PC-3 (cell line): ENCODE data around the gene LIPC. TPM values are rescaled to one million over a fixed set of nuclear protein-coding genes. Genes with fewer than 3 reads are reported as not detected.

Experiments used
- ATAC-seq: fragments of 200-7000 bp; cut with Tn5 transposase; 2 replicates; pipeline ENCODE4 v1.9.1; 2020; ENCODE audit warnings: mild to moderate bottlenecking, moderate library complexity
- BruUV-seq: library from RNA; stranded (reverse); fragments of 400-500 nt; replicated peaks from 2 replicates; lab custom pipeline; 2021; lab: Mats Ljungman, UMichigan
- CTCF ChIA-PET: fragments of 300-600 bp; sonication (Branson Sonifier 250); formaldehyde crosslinking; loops from one replicate; lab custom pipeline; 2022; ENCODE audit warnings: antibody characterized with exemption; lab: Charles Lee
- POLR2A ChIA-PET: fragments of 300-600 bp; sonication (Branson Sonifier 250); formaldehyde crosslinking; loops from one replicate; lab custom pipeline; 2022; ENCODE audit warnings: antibody characterized with exemption; ENCODE audit not compliant: unreplicated experiment; lab: Charles Lee
- DNase-seq: peaks from one replicate; pipeline ENCODE4 v3.0.0-alpha.2; 2015
- H2AFZ ChIP-seq: fragments of 300-600 bp; sonication (generic); 2 replicates; pipeline ENCODE4 v1.6.0; 2016; ENCODE audit warnings: antibody characterized with exemption, low read length
- H3F3A ChIP-seq: fragments of 300-600 bp; sonication (generic); one replicate; pipeline ENCODE4 v1.6.0; 2017; ENCODE audit warnings: antibody characterized with exemption, low read length, control low read depth, mild to moderate bottlenecking; ENCODE audit not compliant: unreplicated experiment
- H3K27ac ChIP-seq: fragments of 300-600 bp; sonication (generic); 2 replicates; pipeline ENCODE4 v1.5.1; 2016; ENCODE audit warnings: mild to moderate bottlenecking, low read length
- H3K27me3 ChIP-seq: fragments of 300-600 bp; sonication (generic); 2 replicates; pipeline ENCODE4 v1.6.1; 2016; ENCODE audit warnings: low read length, mixed read lengths
- H3K36me3 ChIP-seq: fragments of 300-600 bp; sonication (generic); 2 replicates; pipeline ENCODE4 v1.6.1; 2016; ENCODE audit warnings: low read depth, mixed run types, low read length, mixed read lengths
- H3K4me1 ChIP-seq: fragments of 300-600 bp; sonication (generic); 2 replicates; pipeline ENCODE4 v1.5.1; 2016; ENCODE audit warnings: low read length; ENCODE audit not compliant: insufficient read depth
- H3K4me2 ChIP-seq: fragments of 300-600 bp; sonication (generic); 2 replicates; pipeline ENCODE4 v1.6.0; 2016; ENCODE audit warnings: low read length
- H3K4me3 ChIP-seq: fragments of 300-600 bp; sonication (generic); 2 replicates; pipeline ENCODE4 v1.5.1; 2016; ENCODE audit warnings: mild to moderate bottlenecking, low read length, mixed read lengths
- H3K79me2 ChIP-seq: fragments of 300-600 bp; sonication (generic); 2 replicates; pipeline ENCODE4 v1.6.1; 2017; ENCODE audit warnings: low read length, mixed read lengths
- H3K9ac ChIP-seq: fragments of 300-600 bp; sonication (generic); 2 replicates; pipeline ENCODE4 v1.6.0; 2016; ENCODE audit warnings: mild to moderate bottlenecking, low read length
- H3K9me2 ChIP-seq: fragments of 300-600 bp; sonication (generic); replicated peaks from 2 replicates; pipeline ENCODE4 v1.6.1; 2016; ENCODE audit warnings: mixed run types, low read length, mixed read lengths
- H3K9me3 ChIP-seq: fragments of 300-600 bp; sonication (generic); 2 replicates; pipeline ENCODE4 v1.6.1; 2016; ENCODE audit warnings: low read length, mixed read lengths
- H4K20me1 ChIP-seq: fragments of 300-600 bp; sonication (generic); 2 replicates; pipeline ENCODE4 v1.6.1; 2016; ENCODE audit warnings: low read length, mixed read lengths
- EZH2 ChIP-seq: fragments of 300-600 bp; sonication (generic); IDR thresholded peaks from one replicate; pipeline ENCODE4 v1.6.1; 2017; ENCODE audit warnings: antibody characterized with exemption, mild to moderate bottlenecking, low read length; ENCODE audit not compliant: unreplicated experiment
- EZH2phosphoT487 ChIP-seq: fragments of 300-600 bp; sonication (generic); IDR thresholded peaks from 2 replicates; pipeline ENCODE4 v1.6.1; 2018; ENCODE audit warnings: mild to moderate bottlenecking, antibody characterized with exemption, low read length, borderline replicate concordance
- intact Hi-C: fragments of 100-400 bp; cut with micrococcal nuclease; formaldehyde crosslinking; loops from 2 replicates; pipeline ENCODE4 v1.9.0; 2023
- total RNA-seq: library from RNA; depleted of rRNA; stranded (reverse); fragments of >200 nt; gene quantifications from 2 replicates; pipeline ENCODE4 v1.2.3, GENCODE V29; 2014
- TF ChIP-seq, protein P1 (sequence below): fragments of 300-600 bp; sonication (generic); conservative IDR thresholded peaks from 2 replicates; pipeline ENCODE4 v1.5.1; 2017; ENCODE audit warnings: antibody characterized with exemption, low read depth, mild to moderate bottlenecking, low read length

LIPC gene
- total RNA-seq, 1 experiment from 2014 or later, result not detected

DNA sequence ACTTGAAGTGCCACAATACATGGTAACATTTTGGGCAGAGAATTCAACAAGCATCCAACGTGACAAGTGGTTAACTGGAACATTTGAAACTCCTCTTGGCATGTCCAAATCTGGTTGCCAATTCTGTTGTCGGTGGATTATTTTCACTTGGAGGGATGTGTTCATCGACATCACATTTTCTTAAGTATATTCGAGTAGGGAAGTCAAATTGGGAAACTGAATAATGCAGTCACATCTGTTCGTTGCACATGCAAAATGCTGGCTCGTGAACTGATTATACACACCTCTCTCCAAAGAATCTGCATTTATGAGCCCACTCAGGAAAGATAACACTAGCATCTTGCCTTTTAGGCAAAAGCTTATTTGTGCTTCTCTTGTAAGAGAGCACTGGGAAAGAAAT, 139.7 kb downstream of the LIPC start:
- DNase-seq, result no peak
- Histone ChIP-seq H3K27me3 (no peaks in the 10 kb centered on the region), H4K20me1 (no peaks in the 10 kb centered on the region), H3K9me2 (no peaks in the 10 kb centered on the region), H3K36me3 (no peaks in the 10 kb centered on the region), H3K4me1 (no peaks in the 10 kb centered on the region), H3K27ac (no peak overlapping the region), H3K79me2 (no peaks in the 10 kb centered on the region), H3K4me2 (no peak overlapping the region), H3K9ac (no peak overlapping the region), H3F3A (no peaks in the 10 kb centered on the region), H3K9me3 (no peaks in the 10 kb centered on the region), H3K4me3 (no peak overlapping the region), H2AFZ (no peak overlapping the region)
- ATAC-seq, result no peak
- BruUV-seq, result no TSS peak
- intact Hi-C loops, result no loop called here
- CTCF ChIA-PET, result no interaction called here
- POLR2A ChIA-PET, result no interaction called here
- TF ChIP-seq, protein P1, sequence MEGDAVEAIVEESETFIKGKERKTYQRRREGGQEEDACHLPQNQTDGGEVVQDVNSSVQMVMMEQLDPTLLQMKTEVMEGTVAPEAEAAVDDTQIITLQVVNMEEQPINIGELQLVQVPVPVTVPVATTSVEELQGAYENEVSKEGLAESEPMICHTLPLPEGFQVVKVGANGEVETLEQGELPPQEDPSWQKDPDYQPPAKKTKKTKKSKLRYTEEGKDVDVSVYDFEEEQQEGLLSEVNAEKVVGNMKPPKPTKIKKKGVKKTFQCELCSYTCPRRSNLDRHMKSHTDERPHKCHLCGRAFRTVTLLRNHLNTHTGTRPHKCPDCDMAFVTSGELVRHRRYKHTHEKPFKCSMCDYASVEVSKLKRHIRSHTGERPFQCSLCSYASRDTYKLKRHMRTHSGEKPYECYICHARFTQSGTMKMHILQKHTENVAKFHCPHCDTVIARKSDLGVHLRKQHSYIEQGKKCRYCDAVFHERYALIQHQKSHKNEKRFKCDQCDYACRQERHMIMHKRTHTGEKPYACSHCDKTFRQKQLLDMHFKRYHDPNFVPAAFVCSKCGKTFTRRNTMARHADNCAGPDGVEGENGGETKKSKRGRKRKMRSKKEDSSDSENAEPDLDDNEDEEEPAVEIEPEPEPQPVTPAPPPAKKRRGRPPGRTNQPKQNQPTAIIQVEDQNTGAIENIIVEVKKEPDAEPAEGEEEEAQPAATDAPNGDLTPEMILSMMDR, result no peak

DNA sequence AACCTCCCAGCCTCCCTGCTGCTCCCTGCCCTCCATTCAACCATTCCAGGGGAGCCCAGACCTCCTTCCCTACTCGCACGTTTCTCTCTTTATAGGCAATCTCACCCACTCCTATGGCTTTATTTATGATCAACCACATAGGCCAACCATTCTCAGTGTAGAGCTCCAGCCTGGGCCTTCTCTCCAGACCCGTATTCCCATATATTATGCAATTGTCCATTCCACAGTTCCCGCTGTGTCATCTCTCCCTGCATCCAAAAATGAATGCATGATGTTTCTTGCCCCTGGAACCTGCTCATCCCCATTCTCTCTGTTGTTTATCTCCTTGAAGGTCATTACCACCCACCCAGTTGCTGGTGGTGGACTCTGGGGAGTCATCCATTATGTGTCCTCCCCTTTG, 140.7 kb downstream of the LIPC start:
- CTCF ChIA-PET, result no interaction called here
- no peaks in the 10 kb centered on the region for H4K20me1 ChIP-seq

DNA sequence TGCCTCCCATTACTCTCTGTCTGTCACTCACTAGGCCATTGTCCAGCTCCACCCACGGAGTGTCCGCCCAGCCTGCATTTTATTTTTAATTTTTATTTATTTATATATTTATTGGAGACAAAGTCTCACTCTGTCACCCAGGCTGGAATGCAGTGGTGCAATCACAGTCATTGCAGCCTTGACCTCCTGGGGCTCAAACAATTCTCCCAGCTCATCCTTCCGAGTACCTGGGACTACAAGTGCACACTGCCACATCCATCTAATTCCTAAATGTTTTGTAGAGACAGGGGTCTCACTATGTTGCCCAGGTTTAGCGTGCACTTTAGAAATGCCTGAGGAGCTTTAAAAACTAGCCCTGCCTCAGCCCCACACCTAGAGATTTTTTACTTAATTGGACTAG, 141.5 kb downstream of the LIPC start:
- no peak for ATAC-seq
- H3K4me1 ChIP-seq, result no peaks in the 10 kb centered on the region

More for the DNA sequence above, 140.7 kb downstream of the LIPC start:
- no peak overlapping the region for H3K4me2 ChIP-seq
- ATAC-seq (no peak), DNase-seq (no peak)
- H3K9me3 ChIP-seq, result no peaks in the 10 kb centered on the region
- no peaks in the 10 kb centered on the region for H3K27me3 ChIP-seq
- no peaks in the 10 kb centered on the region for H3F3A ChIP-seq
- TF ChIP-seq, protein P1, result no peak
- TF ChIP-seq EZH2phosphoT487 (no peak), EZH2 (no peak)
- no TSS peak for BruUV-seq
- no peaks in the 10 kb centered on the region for H3K4me1 ChIP-seq
- no peaks in the 10 kb centered on the region for H3K79me2 ChIP-seq
- intact Hi-C loops, result no loop called here
- H3K4me3 ChIP-seq, result no peak overlapping the region
- H3K9ac ChIP-seq, result no peak overlapping the region
- H3K27ac ChIP-seq, result no peak overlapping the region
- H2AFZ ChIP-seq, result no peak overlapping the region
- POLR2A ChIA-PET, result no interaction called here
- no peaks in the 10 kb centered on the region for H3K36me3 ChIP-seq
- no peaks in the 10 kb centered on the region for H3K9me2 ChIP-seq

More for the DNA sequence above, 141.5 kb downstream of the LIPC start:
- no peaks in the 10 kb centered on the region for H3K27me3 ChIP-seq
- no peak overlapping the region for H3K4me2 ChIP-seq
- no peak overlapping the region for H2AFZ ChIP-seq
- H3K27ac ChIP-seq, result no peak overlapping the region
- TF ChIP-seq EZH2, result no peak
- no peak for TF ChIP-seq EZH2phosphoT487
- TF ChIP-seq, protein P1, result no peak
- intact Hi-C loops, result no loop called here
- H3K4me3 ChIP-seq, result no peak overlapping the region
- no peaks in the 10 kb centered on the region for H3K36me3 ChIP-seq
- BruUV-seq, result no TSS peak
- no peaks in the 10 kb centered on the region for H3K9me3 ChIP-seq
- H3K9ac ChIP-seq, result no peak overlapping the region
- POLR2A ChIA-PET, result no interaction called here
- no peaks in the 10 kb centered on the region for H3F3A ChIP-seq
- no peak for DNase-seq
- H3K9me2 ChIP-seq, result no peaks in the 10 kb centered on the region
- H3K79me2 ChIP-seq, result no peaks in the 10 kb centered on the region
- no peaks in the 10 kb centered on the region for H4K20me1 ChIP-seq
- CTCF ChIA-PET, result no interaction called here
